Breast epithelium (tissue), 3 donors: ENCODE measurements around the gene GHRL.

Experiments
- POLR2A ChIP-seq: fragments of 450-650 bp; IDR thresholded peaks from one replicate; pipeline ENCODE4 v1.6.1; 2016; ENCODE audit warnings: antibody characterized with exemption, mild to moderate bottlenecking, moderate library complexity
- POLR2AphosphoS5 ChIP-seq, 3 donors: sonication (generic); formaldehyde crosslinking; IDR thresholded peaks; one replicate each; pipeline ENCODE4 v1.6.1; 2017; ENCODE audit warnings: antibody characterized with exemption in 3 of 3
- TF ChIP-seq, protein P1 (sequence below), 3 donors: fragments of 450-650 bp; IDR thresholded peaks; one replicate each; pipeline ENCODE4 v1.5.1; 2016 to 2017; ENCODE audit warnings: antibody characterized with exemption in 3 of 3, mild to moderate bottlenecking in 3 of 3, moderate library complexity in 3 of 3

DNA sequence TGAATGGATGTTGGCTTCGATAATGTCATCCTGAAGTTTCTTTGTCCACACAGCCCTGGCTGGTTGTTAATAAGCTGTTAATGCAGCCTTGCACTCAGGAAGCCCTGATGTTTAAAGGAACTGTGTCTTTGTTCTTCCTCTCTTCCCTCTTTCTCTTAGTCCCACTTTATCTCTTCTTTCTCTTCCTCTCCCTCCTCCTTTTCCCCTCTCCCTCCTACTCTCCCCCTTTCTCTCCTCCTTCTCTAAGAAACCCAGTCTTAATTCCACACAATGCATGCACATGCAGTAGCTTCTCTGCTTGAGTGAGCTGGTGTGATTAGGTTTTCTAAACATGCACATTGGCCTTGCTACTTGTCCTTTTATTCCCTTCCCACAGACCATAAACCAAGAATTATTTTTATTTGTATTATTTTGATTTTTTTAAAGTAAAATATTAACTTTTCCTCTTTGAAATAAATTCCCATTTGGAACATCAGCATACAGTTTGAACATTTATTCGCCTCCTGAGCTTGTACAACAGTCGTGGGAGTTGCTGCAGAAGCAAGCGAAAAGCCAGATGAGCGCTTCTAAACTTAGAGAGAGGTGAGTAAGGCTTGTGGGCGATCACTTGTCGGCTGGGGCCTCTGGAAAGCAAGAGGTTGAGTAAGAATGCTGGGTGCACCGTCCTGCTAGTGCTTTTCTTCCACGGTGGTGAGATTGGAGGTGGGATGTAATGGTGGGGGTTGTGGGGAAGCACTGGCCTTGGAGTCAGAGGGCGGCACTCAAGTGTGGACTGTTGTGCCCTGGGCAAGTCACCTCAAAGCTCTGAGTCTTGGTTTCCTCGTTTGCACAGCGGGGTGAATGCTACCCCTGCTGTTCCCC, 7.2 kb downstream of the GHRL start:
- TF ChIP-seq, protein P1, sequence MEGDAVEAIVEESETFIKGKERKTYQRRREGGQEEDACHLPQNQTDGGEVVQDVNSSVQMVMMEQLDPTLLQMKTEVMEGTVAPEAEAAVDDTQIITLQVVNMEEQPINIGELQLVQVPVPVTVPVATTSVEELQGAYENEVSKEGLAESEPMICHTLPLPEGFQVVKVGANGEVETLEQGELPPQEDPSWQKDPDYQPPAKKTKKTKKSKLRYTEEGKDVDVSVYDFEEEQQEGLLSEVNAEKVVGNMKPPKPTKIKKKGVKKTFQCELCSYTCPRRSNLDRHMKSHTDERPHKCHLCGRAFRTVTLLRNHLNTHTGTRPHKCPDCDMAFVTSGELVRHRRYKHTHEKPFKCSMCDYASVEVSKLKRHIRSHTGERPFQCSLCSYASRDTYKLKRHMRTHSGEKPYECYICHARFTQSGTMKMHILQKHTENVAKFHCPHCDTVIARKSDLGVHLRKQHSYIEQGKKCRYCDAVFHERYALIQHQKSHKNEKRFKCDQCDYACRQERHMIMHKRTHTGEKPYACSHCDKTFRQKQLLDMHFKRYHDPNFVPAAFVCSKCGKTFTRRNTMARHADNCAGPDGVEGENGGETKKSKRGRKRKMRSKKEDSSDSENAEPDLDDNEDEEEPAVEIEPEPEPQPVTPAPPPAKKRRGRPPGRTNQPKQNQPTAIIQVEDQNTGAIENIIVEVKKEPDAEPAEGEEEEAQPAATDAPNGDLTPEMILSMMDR (IDR thresholded peaks at IDR 0.05) = no peak
- TF ChIP-seq POLR2A = no peak
- no peak for TF ChIP-seq POLR2AphosphoS5 (IDR thresholded peaks at IDR 0.05)
